ENCODE data around the gene UNKL. TPM values are rescaled to one million over a fixed set of nuclear protein-coding genes. Genes with fewer than 3 reads are reported as not detected.

UNKL gene
- total RNA-seq, 3 donors from 2014 or later (not counting 1 experiment from before 2014, with no cell fraction given), result 114 to 130 (median 127) TPM

- Histone ChIP-seq H3K9me3 (ENCODE audit: control insufficient read depth, insufficient read depth, low read length) (no peaks in the 10 kb centered on the region), H3K27ac (ENCODE audit: low read length) (no peak overlapping the region), H3K27me3 (ENCODE audit: control insufficient read depth, insufficient read depth, low read length) (no peaks in the 10 kb centered on the region), H3K4me1 (ENCODE audit: control insufficient read depth, insufficient read depth, low read length) (peaks cover 22% of the 10 kb centered on the region), H3K4me3 (ENCODE audit: low read length) (no peak overlapping the region), H3K36me3 (ENCODE audit: control insufficient read depth, insufficient read depth, low read length) (no peaks in the 10 kb centered on the region)
- H3K4me1 Mint-ChIP-seq, result peaks cover 0 to 6% of the 10 kb centered on the region in 2 donors
- no peaks in the 10 kb centered on the region for H3K9me3 Mint-ChIP-seq
- WGBS (ENCODE audit: insufficient coverage), result 94% methylated on average over 47 of the region's 47 CpGs
- TF ChIP-seq CTCF (IDR thresholded peaks at IDR 0.05), result no peak
- ATAC-seq (no peak), DNase-seq (no peak)
- H3K36me3 Mint-ChIP-seq, result no peaks in the 10 kb centered on the region
- no peak overlapping the region for H3K4me3 Mint-ChIP-seq
- H3K27ac Mint-ChIP-seq, result no peak overlapping the region
- intact Hi-C loops (cut with micrococcal nuclease), result no loop called here
- H3K27me3 Mint-ChIP-seq (ENCODE audit: low read depth in 2 of 2), result no peaks in the 10 kb centered on the region
Measured at GRCh38 chr16:1436731-1437355, 22.3 kb upstream of the UNKL start.

- Histone ChIP-seq H3K27ac (ENCODE audit: low read length) (no peak overlapping the region), H3K4me3 (ENCODE audit: low read length) (no peak overlapping the region), H3K4me1 (ENCODE audit: control insufficient read depth, insufficient read depth, low read length) (peaks cover 29% of the 10 kb centered on the region), H3K36me3 (ENCODE audit: control insufficient read depth, insufficient read depth, low read length) (no peaks in the 10 kb centered on the region), H3K27me3 (ENCODE audit: control insufficient read depth, insufficient read depth, low read length) (no peaks in the 10 kb centered on the region), H3K9me3 (ENCODE audit: control insufficient read depth, insufficient read depth, low read length) (no peaks in the 10 kb centered on the region)
- intact Hi-C loops (cut with micrococcal nuclease), result no loop called here
- no peak for ATAC-seq
- no peaks in the 10 kb centered on the region for H3K36me3 Mint-ChIP-seq
- H3K27me3 Mint-ChIP-seq (ENCODE audit: low read depth in 2 of 2), result no peaks in the 10 kb centered on the region
- H3K9me3 Mint-ChIP-seq, result no peaks in the 10 kb centered on the region
- no peak for TF ChIP-seq CTCF (IDR thresholded peaks at IDR 0.05)
- H3K27ac Mint-ChIP-seq, result no peak overlapping the region
- peaks cover 0 to 7% of the 10 kb centered on the region in 2 donors for H3K4me1 Mint-ChIP-seq
- no peak for DNase-seq
- 93% methylated on average over 32 of the region's 32 CpGs for WGBS (ENCODE audit: insufficient coverage)
- no peak overlapping the region for H3K4me3 Mint-ChIP-seq
Measured at GRCh38 chr16:1435921-1436697, 21.6 kb upstream of the UNKL start.

GRCh38 chr16:1434644-1435592 is 20.4 kb upstream of the UNKL start:
- no peaks in the 10 kb centered on the region for H3K9me3 Mint-ChIP-seq
- Histone ChIP-seq H3K27ac (ENCODE audit: low read length) (no peak overlapping the region), H3K9me3 (ENCODE audit: control insufficient read depth, insufficient read depth, low read length) (no peaks in the 10 kb centered on the region), H3K27me3 (ENCODE audit: control insufficient read depth, insufficient read depth, low read length) (no peaks in the 10 kb centered on the region), H3K4me3 (ENCODE audit: low read length) (no peak overlapping the region), H3K4me1 (ENCODE audit: control insufficient read depth, insufficient read depth, low read length) (peaks cover 29% of the 10 kb centered on the region), H3K36me3 (ENCODE audit: control insufficient read depth, insufficient read depth, low read length) (no peaks in the 10 kb centered on the region)
- ATAC-seq (no peak), DNase-seq (no peak)
- no peak overlapping the region for H3K27ac Mint-ChIP-seq
- no peaks in the 10 kb centered on the region for H3K36me3 Mint-ChIP-seq
- intact Hi-C loops (cut with micrococcal nuclease), result no loop called here
- 95% methylated on average over 40 of the region's 40 CpGs for WGBS (ENCODE audit: insufficient coverage)
- no peak overlapping the region for H3K4me3 Mint-ChIP-seq
- no peak for TF ChIP-seq CTCF (IDR thresholded peaks at IDR 0.05)
- peaks cover 0 to 7% of the 10 kb centered on the region in 2 donors for H3K4me1 Mint-ChIP-seq
- no peaks in the 10 kb centered on the region for H3K27me3 Mint-ChIP-seq (ENCODE audit: low read depth in 2 of 2)
